K562 (cell line): ENCODE results near the gene FBXW2. TPM values are rescaled to one million over a fixed set of nuclear protein-coding genes. Genes with fewer than 3 reads are reported as not detected.

Source experiments
- ATF6 ChIP-seq: sonication (generic); formaldehyde crosslinking; IDR thresholded peaks from 2 replicates; pipeline ENCODE4 v1.4.0; 2020; ENCODE audit warnings: mild to moderate bottlenecking, missing genetic modification reagents
- CTCFL ChIP-seq: IDR thresholded peaks from 2 replicates; pipeline ENCODE4 v1.6.1; 2011; ENCODE audit warnings: borderline replicate concordance, low read depth, mild to moderate bottlenecking, moderate library complexity, low read length; ENCODE audit not compliant: insufficient read depth, poor library complexity, severe bottlenecking
- E2F5 ChIP-seq: sonication (generic); formaldehyde crosslinking; IDR thresholded peaks from 2 replicates; pipeline ENCODE4 v1.8.0; 2022; ENCODE audit warnings: mild to moderate bottlenecking, missing genetic modification reagents
- GMEB1 ChIP-seq: fragments of 250-450 bp; sonication (Bioruptor Pico); IDR thresholded peaks from 2 replicates; pipeline ENCODE4 v1.4.0; 2020; ENCODE audit warnings: mild to moderate bottlenecking
- HEY1 ChIP-seq: fragments of 250-450 bp; sonication (Bioruptor Pico); IDR thresholded peaks from 2 replicates; pipeline ENCODE4 v1.5.0; 2020; ENCODE audit warnings: mild to moderate bottlenecking, moderate library complexity, borderline replicate concordance
- MAZ ChIP-seq, 2 experiments: fragments of 450-650 bp in 1 of 2; sonication (generic) in 1 of 2; formaldehyde crosslinking; IDR thresholded peaks in 1 of 2; conservative IDR thresholded peaks in 1 of 2; 2 replicates each; pipeline versions ENCODE4 v1.4.0 to v1.5.0; 2020; ENCODE audit warnings: mild to moderate bottlenecking in 1 of 2, missing genetic modification reagents in 1 of 2
- MCM2 ChIP-seq: fragments of 450-650 bp; IDR thresholded peaks from 2 replicates; pipeline ENCODE4 v1.6.1; 2017; ENCODE audit warnings: low read depth, mild to moderate bottlenecking
- NFATC3 ChIP-seq: fragments of 450-650 bp; IDR thresholded peaks from 2 replicates; pipeline ENCODE4 v1.6.1; 2017; ENCODE audit warnings: mild to moderate bottlenecking
- NR0B1 ChIP-seq: fragments of 450-650 bp; IDR thresholded peaks from one replicate; pipeline ENCODE4 v1.6.1; 2018; ENCODE audit warnings: mild to moderate bottlenecking, moderate library complexity; ENCODE audit not compliant: partially characterized antibody
- PREB ChIP-seq: sonication (generic); formaldehyde crosslinking; IDR thresholded peaks from 2 replicates; pipeline ENCODE4 v1.8.1; 2023; ENCODE audit warnings: mild to moderate bottlenecking, missing genetic modification reagents
- TRIM28 ChIP-seq: fragments of 450-650 bp; IDR thresholded peaks from 2 replicates; pipeline ENCODE4 v1.6.1; 2017
- ZNF592 ChIP-seq: fragments of 450-650 bp; IDR thresholded peaks from 2 replicates; pipeline ENCODE4 v1.6.1; 2017; ENCODE audit warnings: antibody characterized with exemption, mild to moderate bottlenecking
- polyA plus RNA-seq, 8 experiments: library from polyadenylated mRNA; depleted of rRNA in 4 of 8; stranded (reverse) in 5 of 8; unstranded in 3 of 8; fragments of >200 nt; fragmentation: Nextera tagmentation in 2 of 8; fragmentation: Illumina TruSeq in 1 of 8; extraction: Ambion mirVana in 2 of 8; extraction: Trizol in 1 of 8; gene quantifications; 2 replicates each; pipeline versions ENCODE4 v1.2.1 to v1.2.3, GENCODE V29; 2011 to 2014; ENCODE audit warnings: inconsistent platforms in 1 of 8, missing spikeins in 1 of 8
- total RNA-seq, 7 experiments: library from RNA; depleted of rRNA in 6 of 7; stranded (reverse); fragments of >200 nt in 6 of 7; fragmentation: Illumina TruSeq in 2 of 7; extraction: Trizol in 2 of 7; gene quantifications; 2 replicates each; pipeline versions ENCODE4 v1.2.1 to v1.2.3, GENCODE V29; 2011 to 2021; ENCODE audit warnings: low replicate concordance in 1 of 7

FBXW2 gene
- total and polyA plus RNA-seq, 9 of the 15 experiments (the other 6 are each of a cell fraction or from before 2014, with no cell fraction given) = 2.5 to 57.8 (median 28.1) TPM

GRCh38 chr9:120714846-120715388, 78.3 kb downstream of the FBXW2 start (continued):
- TF ChIP-seq NR0B1 (no peak), MAZ (CRISPR knock-in tag; conservative IDR thresholded peaks at IDR 0.05 in 1 of 2, IDR thresholded peaks at IDR 0.05 in 1 of 2) (peak; percentile 10 to 41; a peak in 2 of 4 replicates), ATF6 (CRISPR knock-in tag) (no peak), GMEB1 (CRISPR knock-in tag) (no peak), NFATC3 (0 out of 2 replicates have a peak, but pooled peaks have one; percentile 64), CTCFL (no peak), HEY1 (CRISPR knock-in tag) (no peak), ZNF592 (no peak), PREB (CRISPR knock-in tag) (no peak), MCM2 (no peak), TRIM28 (peak; percentile 40; the same call in 1 of the 2 replicates), E2F5 (CRISPR knock-in tag) (no peak)
